ENCODE data around the gene NOL9.

NOL9 gene

DNA sequence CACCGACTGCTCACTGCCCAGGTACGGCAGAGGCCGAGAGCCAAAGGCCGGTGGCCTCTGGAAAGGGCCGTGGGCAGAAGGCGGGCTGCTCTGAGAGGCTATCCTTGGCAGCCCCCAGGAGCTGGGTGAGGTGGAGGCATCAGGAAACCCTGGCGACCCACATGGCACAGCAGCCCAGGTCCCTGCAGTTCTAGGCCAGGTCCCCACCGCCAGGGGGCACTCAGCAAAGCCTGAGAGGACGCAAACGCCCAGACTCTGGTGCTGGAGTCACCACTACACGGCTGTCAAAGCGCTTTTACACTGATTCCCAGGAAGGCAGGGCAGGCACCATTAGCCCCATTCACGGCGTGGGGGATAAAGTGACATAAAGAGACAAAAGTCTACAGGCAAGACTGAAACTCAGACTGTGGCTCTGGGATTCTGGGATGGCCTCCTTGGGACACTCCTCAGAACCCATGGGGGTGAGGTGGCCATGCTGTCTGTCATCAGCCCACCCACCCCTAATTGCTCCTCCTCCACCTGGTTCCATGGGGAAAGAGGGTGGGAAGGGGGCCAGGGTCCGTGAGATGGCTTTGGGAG lies 67.8 kb downstream of the NOL9 start:
- DNase-seq: peak; percentile 79

DNA sequence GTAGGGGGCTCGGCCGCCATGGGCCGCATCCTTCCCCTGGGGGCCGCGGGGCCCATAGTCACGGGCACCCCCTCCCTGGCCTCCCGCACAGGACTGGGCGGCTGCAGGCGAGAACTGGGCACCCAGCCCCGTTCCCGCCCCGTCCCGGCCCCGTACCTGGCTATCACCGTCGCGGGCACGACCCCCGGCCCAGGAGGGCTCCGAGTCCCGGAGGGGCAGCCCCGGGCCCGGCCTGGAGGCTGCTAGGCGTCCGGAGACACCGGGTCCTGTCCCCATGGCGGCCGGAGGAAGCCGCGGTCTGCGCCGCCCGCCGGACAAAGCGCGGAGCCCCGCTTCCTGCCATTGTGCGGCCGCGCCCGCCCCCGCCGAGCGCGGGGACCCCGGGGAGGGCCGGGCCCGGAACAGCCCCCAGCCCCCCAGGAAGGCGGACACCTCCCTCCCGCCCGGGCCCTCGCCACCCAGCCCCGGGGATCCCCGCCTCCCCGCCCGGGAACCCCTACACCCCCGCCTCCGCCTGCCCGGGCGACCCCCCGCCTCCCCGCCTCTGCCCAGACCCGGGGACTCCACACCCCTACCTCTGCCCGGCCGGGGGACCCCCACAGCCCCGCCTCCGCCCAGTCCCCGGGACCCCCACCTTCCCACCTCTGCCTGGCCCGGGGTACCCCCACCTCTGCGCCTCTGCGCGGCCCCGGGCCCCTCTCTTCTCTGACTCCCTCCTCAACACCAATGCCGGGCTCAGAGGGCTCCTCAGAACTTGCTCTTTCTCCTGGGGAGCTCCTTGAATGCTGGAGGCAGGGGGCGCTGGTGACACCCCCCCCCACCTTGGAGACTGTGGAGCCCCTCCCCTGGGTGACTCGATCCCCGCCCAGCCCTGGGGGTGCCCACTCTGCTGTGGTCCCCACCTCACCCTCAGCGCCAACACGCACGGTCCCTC lies 68.9 kb downstream of the NOL9 start:
- no peak for DNase-seq

DNA sequence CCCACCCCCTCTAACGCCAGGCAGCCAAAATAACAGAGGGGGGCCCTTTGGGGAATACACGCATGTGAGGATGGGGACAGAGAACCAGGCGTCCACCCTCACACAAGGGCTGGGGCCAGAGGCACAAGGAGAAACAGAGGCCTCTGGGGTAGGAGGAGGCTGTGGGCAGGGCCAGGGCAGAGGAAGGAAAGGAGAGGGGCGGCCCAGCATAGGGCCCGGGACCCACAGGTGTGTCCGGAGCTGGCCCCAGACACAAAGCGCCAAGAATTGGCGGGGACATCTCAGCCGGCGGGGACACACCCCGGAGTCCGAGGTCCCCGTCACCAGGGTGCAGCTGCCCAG lies 69.5 kb downstream of the NOL9 start:
- DNase-seq: no peak

DNA sequence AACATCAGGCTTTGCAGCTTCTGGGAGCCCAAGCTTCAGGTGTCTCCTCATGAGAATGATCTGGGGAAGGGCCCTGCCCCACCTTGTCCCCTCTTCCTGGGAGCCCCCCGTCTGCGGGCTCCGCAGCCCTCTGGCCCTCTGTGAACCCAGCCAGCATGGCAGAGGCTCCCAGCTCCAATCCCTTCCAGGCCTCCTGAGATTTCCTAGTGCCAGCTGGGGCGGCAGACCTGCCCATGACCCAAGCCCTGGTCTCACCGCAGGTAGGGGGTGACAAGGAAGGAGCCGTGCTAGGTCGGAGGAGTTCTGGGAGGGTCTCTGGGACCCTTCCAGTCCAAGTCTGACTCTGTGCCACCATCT lies 70.6 kb downstream of the NOL9 start:
- no peak for DNase-seq

DNA sequence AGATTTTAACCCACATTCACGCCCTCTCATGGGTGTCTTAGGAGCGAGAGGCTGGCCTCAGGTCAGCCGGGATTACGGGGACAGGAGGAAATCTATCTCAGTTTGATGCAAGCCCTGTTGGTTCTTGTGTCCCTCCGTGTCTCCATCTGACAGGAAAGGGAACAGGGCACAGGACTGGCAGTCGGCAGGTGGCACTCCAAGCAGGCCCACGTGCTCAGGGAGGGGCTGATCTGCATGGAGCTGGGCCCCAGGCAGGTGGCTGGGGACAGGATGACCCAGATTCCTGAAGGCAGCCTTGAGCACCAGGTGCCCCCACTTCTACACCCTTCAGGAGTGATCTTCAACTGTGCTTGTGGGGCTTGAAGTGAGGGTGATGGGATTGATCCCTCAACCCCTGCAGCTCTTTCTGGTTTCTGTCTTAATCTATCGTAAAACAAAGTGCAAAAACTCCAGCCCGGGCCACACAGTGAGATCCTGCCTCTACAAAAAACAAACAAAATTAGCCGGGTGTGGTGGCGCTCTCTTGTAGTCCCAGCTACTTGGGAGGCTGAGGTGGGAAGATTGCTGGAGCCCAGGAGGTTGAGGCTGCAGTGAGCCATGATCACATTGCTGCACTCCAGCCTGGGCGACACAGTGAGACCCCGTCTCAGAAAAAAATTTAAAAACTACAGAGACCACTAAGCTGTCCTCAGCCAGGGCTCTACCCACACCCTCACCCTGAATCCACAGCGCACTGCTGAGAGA lies 71.1 kb downstream of the NOL9 start:
- DNase-seq: no peak

DNA sequence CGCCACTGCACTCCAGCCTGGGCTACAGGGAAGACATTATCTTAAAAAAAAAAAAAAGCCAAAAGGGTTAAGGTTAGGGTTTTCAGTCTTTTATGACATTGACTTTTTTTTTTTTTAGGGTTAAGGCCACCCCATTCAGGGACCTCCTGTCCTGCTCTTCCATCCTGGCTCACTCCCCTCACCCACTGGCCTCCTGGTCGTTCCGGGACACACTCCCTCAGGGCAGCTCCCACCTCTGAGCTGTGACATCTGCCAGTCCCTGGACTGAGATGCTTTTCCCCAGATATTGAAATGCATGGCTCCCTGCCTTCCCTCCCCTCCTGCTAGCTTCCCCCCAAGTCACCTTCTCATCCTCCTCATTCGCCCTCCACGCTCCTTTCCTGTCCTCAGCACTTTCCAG lies 72.5 kb downstream of the NOL9 start:
- DNase-seq: no peak

DNA sequence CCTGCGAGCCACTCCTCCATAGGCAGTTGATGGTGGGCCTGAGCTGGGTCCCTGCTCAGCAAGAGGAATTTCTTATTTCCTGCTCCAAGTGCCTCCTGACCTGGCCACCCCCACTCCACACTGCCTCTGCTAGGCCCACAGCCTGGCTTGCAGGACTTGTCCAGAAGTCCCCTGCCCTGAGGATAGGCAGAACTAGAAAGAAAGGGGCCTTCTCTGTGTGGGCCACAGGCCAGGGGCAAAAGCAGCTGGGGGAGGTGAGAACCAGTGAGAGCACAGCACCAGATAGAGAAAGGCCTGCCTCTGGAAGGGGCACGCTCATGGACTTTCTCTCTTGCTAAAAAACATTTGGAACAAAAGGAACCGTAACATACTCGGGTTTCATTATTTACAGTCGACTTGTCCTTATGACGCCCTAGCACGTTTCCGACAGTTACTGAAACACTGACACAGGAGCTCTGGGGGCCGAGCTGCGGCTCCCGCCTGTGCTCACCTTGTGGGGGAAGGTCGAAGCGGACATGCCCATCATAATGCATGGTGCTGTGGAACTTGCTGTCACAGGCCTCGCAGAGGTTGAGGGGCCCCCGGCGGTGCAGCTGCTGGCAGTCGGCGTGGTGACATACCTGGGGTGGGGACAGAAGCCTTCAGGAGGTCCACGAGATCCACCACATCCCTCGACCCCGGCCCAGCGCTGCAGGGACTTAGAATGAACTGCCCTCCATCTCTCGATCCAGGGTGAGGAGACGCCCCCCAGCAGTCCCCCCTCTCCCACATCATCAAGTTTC lies 77.1 kb downstream of the NOL9 start:
- no peak for DNase-seq

DNA sequence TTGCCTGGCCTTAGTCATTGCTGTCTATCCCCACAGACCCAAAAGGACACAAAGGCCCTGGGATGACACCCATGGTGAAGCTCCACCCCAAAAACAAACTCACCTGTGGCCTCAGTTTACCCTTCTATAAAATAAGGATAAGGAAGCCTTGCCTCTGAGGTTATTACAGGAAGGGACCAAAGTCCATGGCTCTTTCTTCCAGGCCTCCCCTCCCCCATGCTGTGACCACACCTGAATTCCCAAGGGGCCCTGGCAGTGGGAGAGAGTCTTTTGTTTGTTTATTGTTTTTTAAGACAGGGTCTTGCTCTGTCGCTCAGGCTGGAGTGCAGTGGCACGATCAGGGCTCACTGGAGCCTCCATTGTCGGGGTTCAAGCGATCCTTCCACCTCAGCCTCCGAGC lies 77.8 kb downstream of the NOL9 start:
- no peak for DNase-seq

DNA sequence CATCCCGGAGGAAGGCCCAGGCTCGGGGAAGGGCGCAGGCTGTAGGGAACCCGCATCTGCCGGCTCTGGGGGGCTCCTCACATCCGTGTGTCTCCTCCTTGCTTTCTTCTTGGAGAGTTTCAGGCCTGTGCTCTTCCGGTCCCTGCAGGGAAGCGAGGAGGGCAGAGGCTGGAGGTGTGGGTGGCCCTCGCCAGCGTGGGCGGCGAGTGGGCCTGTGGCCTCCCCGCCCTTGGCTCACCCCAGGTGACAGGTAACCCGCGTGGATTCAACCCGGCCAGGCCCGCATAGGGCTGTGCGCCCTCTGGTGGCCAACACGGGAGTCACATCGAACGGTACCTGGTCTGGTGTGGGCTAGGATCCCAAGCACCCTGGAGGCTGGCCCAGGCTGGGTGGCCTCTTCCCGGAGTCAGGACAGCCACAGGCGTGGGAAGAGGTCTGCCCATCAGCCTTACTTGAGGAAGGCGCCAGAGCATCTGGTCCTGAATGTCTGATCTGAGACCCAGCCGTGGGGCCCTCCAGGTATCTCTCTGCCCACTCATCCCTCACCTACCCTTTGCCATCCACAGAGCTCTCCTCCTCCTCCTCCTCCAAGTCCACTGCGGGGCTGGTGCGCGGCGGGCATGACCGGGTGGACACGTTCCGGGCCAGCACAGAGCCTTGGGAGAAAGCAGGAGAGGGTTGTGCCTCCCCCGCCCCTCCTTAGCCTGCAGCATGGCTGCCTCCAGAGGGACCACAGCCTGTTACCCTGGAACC lies 78.8 kb downstream of the NOL9 start:
- DNase-seq: peak; percentile 75

DNA sequence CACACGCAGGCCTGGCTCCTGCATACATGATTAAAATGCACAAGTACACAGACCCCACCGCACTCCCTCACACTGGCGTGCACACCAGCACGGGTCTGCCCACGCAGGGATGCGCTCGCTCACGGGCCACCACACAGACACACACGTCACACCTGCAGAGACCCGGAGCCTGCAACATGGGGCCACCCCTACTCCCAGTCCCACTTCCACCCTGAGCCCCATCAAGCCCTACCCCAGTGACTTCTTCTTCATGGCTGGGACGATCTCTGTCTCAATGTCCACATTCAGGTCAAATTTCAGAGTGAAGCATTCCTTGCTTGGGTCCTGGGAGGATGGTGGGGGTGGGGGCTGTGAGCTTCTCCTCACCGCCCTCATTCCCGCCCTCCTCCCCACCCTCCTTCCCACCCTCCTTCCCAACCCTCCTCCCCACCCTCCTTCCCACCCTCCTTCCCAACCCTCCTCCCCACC lies 79.5 kb downstream of the NOL9 start:
- no peak for DNase-seq

DNA sequence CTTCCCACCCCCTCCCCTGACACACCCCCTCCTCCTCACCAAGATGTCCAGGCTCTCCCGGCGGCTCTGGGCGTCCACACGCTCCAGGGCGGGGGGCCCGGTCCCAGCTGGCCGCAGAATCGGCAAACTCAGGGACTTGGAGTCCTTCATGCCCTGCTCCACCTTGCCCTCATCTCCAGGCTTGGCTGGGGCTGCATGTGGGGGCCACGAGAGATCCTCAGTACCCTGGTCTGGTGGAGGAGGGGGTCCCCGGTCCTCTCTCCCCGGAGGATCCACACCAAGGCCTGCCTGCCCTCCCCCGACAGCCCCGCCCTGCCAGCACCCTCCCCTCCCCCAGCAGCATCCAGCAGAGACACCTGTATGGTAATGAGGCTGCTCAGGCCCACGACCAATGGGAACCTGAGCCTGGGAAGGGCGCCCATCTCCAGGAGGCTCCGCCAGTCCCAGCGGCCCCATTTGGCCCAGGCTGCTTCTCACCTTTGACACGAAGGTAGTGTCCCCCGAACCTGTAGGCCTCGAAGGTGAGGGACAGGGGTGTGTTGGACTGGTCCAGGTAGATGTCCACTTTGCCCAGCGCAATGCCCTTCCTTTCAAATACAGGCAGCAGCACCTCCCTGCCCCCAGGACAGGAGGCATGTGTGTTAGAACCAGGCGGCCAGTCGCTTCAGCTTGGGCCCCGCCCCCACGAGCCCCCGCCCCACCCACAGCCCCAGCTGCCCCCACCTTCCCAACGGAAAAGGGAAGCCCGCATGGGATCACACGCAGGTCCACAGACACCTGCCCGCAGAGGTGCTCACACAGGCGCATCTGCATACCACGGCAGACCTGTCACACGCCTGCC lies 80.1 kb downstream of the NOL9 start:
- DNase-seq: no peak

DNA sequence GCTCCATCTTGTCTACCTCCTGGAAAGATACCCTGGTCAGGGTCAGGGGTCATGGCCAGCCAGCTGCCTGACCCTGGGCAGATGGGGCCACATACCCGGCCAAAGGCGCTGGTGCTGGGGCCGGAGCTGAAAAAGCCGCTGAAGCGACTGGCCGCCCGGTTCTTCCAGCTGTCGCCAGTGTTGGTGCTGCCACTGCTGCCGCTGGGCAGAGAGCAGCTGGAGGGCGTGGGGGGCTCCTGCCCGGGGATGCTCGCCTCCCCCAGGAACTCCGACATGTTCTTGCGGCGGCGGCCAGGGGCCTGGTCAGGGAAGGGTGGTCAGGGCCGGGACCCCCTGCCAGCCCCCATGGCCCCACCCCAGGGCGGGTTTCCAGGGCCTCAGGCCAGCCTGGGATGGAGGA lies 81.2 kb downstream of the NOL9 start:
- no peak for DNase-seq

DNA sequence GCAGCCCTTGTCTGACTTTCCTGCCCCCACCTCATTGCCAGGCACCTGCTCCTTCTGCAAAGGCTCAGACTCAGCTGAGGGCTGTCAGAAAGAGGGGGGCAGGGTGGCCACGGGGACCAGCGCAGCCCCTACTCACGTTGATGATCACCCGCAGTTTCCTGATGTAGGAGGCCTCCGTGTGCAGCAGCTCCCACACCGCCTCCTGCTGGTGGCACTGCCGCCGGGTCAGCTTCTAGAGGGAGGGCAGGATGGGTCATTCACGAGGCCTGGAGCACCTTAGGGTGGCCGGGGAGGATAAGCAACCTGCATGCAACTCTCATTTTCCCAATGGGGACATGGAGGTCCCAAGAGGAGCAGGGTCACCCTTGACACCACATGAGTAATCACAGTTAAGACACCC lies 81.9 kb downstream of the NOL9 start:
- no peak for DNase-seq

DNA sequence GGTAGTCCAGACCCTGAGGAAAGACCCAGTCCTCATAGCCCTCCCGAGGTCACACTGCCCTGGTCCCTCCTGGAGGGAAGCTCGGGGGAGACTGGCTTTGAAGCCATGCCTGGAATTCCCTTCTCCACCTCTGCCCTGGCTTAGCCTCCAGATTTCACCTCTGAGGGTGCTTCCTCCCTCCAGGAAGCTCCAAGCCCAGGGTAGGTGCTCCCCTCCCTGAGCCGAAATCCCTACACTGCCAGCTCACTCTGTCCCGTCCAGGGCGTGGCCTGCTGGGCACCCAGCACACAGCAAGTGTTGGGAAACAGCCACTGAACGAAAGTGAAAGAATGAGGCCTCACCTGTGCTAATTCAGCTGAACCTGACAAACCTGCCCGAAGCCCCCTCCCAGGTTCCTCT lies 82.3 kb downstream of the NOL9 start:
- DNase-seq: no peak
